ENCODE measurements around the gene CPNE6.

Gene CPNE6

DNA sequence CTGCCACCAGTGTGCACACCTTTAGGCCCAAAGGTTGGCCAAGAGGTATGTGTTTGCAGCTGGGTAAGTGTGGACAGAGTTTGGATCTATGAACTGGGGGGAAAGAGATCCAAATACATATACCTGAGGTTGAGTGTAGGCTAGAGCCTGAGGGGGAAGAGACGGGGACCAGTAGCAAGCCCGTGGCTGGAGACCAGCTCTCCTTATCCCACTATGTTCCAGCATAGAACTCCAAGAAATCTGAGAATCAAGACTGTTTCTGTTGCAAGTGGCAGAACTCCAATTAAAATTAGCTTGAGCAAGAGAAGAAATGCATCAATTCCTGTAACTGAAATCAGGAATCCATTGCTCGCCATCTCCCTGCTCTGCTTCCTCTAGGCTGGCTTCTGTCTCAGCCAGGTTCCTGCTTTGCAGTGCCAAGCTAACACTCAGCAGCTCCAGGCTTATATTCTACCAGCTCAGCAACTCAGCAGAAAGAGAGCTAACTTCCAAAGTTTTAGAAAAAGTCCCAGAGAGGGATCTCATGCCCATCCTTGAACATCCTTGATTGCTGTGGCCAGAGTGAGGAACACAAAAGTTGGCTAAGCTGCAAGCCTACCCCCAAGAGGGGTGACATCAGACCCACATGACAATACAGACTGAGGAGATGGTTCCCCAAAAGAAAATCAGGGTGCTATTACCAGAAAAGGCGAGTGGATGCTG is 21.3 kb downstream of the CPNE6 start:
- Mint-ChIP-seq H3K9me3 (no peaks in the 10 kb centered on the region), H3K4me1 (peaks cover 28% of the 10 kb centered on the region), H3K27me3 (ENCODE audit: low read depth) (peaks cover 7% of the 10 kb centered on the region), H3K27ac (peak overlapping the region; percentile 65 to 87 (median 66)), H3K36me3 (ENCODE audit: low read depth) (no peaks in the 10 kb centered on the region), H3K4me3 (peak overlapping the region; percentile 94 to 97 (median 95))
- TF ChIP-seq, protein P1, sequence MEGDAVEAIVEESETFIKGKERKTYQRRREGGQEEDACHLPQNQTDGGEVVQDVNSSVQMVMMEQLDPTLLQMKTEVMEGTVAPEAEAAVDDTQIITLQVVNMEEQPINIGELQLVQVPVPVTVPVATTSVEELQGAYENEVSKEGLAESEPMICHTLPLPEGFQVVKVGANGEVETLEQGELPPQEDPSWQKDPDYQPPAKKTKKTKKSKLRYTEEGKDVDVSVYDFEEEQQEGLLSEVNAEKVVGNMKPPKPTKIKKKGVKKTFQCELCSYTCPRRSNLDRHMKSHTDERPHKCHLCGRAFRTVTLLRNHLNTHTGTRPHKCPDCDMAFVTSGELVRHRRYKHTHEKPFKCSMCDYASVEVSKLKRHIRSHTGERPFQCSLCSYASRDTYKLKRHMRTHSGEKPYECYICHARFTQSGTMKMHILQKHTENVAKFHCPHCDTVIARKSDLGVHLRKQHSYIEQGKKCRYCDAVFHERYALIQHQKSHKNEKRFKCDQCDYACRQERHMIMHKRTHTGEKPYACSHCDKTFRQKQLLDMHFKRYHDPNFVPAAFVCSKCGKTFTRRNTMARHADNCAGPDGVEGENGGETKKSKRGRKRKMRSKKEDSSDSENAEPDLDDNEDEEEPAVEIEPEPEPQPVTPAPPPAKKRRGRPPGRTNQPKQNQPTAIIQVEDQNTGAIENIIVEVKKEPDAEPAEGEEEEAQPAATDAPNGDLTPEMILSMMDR (IDR thresholded peaks at IDR 0.05; ENCODE audit: unreplicated experiment in 3 of 3), result no peak

DNA sequence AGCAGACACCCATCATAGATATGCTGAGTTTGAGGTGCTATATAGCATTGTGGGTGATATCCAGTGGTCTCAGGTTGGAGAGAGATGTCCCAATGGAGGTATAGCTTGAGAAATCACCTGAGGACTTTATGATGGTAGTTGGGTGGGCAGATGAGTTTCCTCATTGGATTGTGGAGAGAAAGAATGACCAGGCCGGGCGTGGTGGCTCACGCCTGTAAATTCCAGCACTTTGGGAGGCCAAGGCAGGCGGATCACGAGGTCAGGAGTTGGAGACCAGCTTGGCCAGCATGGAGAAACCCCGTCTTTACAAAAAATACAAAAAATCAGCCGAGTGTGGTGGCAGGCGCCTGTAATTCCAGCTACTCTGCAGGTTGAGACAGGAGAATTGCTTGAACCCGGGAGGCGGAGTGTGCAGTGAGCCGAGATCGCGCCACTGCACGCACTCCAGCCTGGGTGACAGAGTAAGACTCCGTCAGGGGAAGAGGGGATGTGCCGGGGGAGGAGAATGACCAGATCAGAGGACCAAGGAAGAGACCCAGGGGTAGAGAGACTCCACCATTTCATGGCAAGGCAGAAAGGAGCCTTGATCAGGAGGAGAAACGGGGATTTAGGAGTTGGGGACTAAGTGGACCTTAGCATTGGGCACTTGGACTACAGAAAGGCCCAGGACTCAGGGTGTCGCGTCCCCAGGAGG is 22.0 kb downstream of the CPNE6 start:
- peaks cover 28% of the 10 kb centered on the region for H3K4me1 Mint-ChIP-seq
- peaks cover 7% of the 10 kb centered on the region for H3K27me3 Mint-ChIP-seq (ENCODE audit: low read depth)
- no peaks in the 10 kb centered on the region for H3K9me3 Mint-ChIP-seq
- peak overlapping the region; percentile 65 to 87 (median 66) for H3K27ac Mint-ChIP-seq
- no peaks in the 10 kb centered on the region for H3K36me3 Mint-ChIP-seq (ENCODE audit: low read depth)
- TF ChIP-seq, protein P1 (IDR thresholded peaks at IDR 0.05; ENCODE audit: unreplicated experiment in 3 of 3), result no peak
- peak overlapping the region; percentile 94 to 97 (median 95) for H3K4me3 Mint-ChIP-seq

DNA sequence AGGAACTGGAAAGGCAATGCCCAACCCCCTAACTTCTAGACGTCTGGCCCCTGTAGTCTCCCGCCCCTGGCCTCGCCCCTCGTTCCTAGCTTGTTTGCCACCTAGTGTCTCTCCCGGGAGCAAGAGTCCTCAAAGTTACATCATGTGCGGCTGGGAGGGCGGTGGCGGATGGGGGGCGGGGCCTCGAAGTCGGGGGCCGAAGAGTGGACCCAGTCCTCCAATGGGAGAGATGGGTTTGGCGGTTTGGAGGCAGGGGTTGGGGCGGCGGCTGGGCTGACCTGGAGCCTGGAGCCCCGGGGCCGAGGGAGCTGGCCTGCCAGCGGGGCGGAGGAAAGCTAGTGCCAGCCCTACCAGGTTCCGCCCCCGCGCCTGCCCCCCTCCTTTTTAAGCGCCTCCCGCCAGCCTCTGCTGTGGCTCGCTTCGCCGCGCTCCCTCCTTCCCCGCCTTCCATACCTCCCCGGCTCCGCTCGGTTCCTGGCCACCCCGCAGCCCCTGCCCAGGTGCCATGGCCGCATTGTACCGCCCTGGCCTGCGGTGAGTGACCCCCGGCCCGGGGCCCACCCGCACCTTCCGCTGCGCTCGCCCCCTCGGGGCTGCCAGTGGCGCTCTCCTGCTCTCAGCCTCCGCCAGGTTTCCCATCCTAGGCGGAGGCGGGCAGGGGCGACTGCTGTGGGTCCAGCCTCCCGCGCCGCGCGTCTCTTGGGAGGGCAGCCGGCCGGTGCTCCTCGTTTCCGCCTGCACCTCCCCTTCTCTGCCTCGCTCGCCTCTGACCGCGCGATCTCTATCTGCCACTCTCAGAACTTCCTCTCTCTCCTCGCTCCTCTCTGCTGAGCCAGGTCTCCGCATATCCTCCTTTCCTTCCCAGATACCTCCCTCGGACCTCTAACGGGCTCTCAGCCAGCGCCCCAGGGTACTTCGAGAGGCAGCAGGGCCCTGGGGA is 22.8 kb downstream of the CPNE6 start, which contains the start of gene PCK2:
TSS of gene PCK2 (plus strand) at position 411 of the 940 bp plus-strand sequence. CDS start at position 506, 95 bp downstream.
- Mint-ChIP-seq H3K36me3 (ENCODE audit: low read depth) (no peaks in the 10 kb centered on the region), H3K27me3 (ENCODE audit: low read depth) (peaks cover 7% of the 10 kb centered on the region), H3K4me1 (peaks cover 28% of the 10 kb centered on the region), H3K4me3 (peak within 1 kb of the TSS; percentile 94 to 97 (median 95)), H3K27ac (peak within 1 kb of the TSS; percentile 89 to 96 (median 90)), H3K9me3 (no peaks in the 10 kb centered on the region)
- TF ChIP-seq, protein P1 (IDR thresholded peaks at IDR 0.05; ENCODE audit: unreplicated experiment in 3 of 3), result peak in 1 of 3 experiments; percentile 6

DNA sequence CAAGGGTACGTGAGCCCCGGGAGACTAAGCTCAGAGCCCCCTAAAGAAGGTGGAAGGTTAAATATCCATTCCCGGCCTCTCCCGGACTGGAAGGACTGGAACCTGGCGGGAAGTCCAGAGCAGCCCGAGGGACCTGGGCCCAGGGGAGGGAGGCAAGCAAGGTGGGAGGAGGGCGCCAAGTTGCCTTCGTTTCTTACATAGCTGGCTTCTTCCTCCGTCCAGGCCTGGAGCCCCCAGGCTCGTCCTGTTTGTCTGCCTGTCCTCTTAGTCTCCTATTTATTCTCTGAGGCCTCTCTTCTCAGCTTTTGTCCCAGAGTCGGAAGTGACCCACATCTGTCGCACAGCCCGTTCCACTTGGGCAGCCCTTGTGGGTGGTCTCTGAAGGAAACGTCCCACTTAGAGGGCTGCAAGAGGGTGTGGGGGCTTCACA is 23.5 kb downstream of the CPNE6 start:
- H3K9me3 Mint-ChIP-seq, result no peaks in the 10 kb centered on the region
- no peaks in the 10 kb centered on the region for H3K36me3 Mint-ChIP-seq (ENCODE audit: low read depth)
- peak overlapping the region; percentile 89 to 96 (median 90) for H3K27ac Mint-ChIP-seq
- H3K27me3 Mint-ChIP-seq (ENCODE audit: low read depth), result peaks cover 7% of the 10 kb centered on the region
- peak overlapping the region; percentile 94 to 97 (median 95) for H3K4me3 Mint-ChIP-seq
- TF ChIP-seq, protein P1 (IDR thresholded peaks at IDR 0.05; ENCODE audit: unreplicated experiment in 3 of 3), result no peak
- peaks cover 28% of the 10 kb centered on the region for H3K4me1 Mint-ChIP-seq

DNA sequence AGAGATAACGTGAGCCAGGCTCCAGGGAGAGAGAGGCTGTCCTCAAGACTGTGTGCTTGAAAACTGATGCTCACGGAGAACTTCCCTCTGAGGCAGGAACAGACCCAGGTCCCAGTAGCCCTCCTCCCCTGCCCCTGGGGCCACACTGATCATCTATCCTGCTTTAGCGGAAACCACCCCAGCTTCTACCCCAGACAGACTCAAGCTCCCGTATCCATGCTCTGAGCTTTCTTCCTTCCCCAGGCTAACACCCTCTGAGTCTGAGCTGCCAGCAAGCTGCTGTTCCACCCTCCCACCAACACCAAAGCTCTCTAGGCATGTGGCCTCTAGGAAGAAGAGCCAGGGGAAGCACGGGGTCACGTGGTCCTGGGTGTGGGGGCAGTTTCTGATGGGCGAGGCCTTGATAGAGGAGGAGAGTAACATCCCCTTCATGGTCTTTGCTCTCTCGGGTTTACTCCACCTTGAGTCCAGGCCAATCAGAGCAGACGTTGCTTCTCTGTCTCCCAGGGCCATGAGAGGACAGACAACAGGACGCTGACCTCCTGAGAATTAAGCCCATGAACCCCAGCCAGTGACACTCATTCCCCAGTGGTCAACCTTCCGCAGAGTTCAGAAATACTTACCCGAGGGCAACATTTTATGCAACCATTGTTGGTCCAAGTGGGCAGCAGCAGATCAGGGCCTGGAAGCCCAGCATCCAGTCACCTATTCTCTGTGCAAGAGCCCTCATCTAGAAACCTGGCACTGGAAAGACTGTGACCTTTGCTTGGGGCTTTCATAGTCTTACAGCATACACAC is 24.1 kb downstream of the CPNE6 start:
- peak overlapping the region; percentile 94 to 97 (median 95) for H3K4me3 Mint-ChIP-seq
- H3K4me1 Mint-ChIP-seq, result peaks cover 27% of the 10 kb centered on the region
- H3K9me3 Mint-ChIP-seq, result no peaks in the 10 kb centered on the region
- no peaks in the 10 kb centered on the region for H3K36me3 Mint-ChIP-seq (ENCODE audit: low read depth)
- H3K27ac Mint-ChIP-seq, result peak overlapping the region; percentile 89 to 96 (median 90)
- TF ChIP-seq, protein P1 (IDR thresholded peaks at IDR 0.05; ENCODE audit: unreplicated experiment in 3 of 3), result no peak
- H3K27me3 Mint-ChIP-seq (ENCODE audit: low read depth), result peaks cover 7% of the 10 kb centered on the region

Data from nephron (organoid).